NCI-H2029 treated with DMSO at 0.1 percent for 48 hours (cell line): ENCODE measurements around the gene MALL.
"Not testable (repeated sequence)": the region's sequence is repeated elsewhere in the genome, so short reads cannot be mapped to it uniquely, and the experiment has no call there.

Source experiments
- DNase-seq: peaks from one replicate; lab custom pipeline; 2025; lab: John Stamatoyannopoulos, UW

MALL gene

DNA sequence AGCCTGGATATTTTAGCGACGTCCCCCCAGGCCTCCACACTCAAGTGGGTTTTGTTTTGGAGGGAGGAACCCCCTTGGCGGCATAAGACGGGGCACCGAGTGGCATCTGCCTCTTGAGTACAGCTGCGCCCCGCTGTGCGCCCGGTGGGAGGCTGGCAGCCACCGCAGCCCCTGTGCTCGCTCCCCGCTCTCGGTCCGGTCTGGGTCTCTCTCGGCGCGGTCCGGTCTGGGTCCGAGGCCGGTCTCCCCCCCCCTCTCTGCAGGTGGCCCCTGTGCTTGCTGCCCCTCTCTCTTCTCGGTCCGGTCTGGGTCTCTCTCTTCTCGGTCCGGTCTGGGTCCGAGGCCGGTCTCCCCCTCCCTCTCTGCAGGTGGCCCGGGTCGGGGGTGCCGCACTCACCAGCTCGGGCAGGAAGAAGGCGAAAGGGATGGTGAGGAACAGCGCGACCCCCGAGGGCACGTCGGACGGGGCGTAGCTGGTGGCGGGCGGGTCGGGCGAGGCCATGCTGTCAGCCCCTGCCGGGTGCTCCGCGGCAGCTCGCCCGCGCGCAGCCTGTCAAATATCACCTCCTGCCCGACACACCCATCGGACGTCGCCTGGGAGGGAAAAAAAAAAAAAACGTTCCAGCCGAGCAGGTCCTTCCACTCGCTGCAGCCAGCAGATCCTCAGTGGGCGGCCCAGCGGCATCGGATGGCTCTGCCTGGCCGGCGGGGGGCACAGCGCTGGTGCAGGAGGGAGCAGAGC is at the start of gene MALL:
Gene MALL, minus strand, starts transcription at position 532 of the 742 bp plus-strand sequence. Its CDS starts 30 bp downstream, at position 502.
- no peak for DNase-seq

DNA sequence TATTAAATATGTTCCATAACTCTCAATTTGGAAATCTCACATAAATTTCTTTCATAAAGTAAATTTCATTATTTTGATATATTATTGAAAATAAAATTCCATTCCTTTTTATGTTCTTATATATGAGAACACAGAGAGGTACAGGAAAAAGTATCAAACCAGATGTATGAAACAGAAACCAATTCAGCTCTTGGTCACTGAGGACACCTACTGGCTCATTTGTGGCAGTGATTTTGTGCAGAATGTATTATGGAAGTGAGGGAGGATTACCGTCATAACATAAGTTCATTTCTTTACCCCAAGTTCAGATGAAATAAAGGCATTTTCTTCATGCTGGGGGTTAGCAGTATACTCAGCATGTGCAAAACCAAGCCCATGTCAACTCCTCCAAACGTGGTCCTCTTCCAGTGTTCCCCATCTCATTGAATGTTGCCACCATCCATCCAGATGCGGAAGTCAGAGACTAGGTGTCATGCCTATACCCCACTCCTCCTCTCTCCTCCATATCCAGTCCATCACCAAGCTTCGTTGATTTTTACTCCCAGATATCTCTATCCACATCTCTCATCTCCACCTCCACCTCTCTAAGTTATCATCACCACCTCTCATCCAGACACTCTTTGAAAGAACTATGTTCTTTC is 41.7 kb upstream of the MALL start:
- DNase-seq = peak; percentile 57

- DNase-seq = not testable (repeated sequence)
Measured at GRCh38 chr2:110154828-110155227, 39.2 kb upstream of the MALL start.

DNA sequence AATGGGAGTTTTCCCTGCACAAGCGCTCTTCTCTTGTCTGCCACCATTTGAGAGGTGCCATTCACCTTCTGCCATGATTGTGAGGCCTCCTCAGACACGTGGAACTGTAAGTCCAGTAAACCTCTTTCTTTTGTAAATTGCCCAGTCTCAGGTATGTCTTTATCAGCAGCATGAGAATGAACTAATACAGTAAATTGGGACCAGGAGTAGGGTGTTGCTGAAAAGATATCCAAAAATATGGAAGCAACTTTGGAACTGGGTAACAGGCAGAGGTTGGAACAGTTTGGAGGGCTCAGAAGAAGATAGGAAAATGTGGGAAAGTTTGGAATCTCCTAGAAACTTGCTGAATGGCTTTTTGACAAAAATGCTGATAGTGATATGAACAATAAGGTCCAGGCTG is 38.6 kb upstream of the MALL start:
- DNase-seq = not testable (repeated sequence)

DNA sequence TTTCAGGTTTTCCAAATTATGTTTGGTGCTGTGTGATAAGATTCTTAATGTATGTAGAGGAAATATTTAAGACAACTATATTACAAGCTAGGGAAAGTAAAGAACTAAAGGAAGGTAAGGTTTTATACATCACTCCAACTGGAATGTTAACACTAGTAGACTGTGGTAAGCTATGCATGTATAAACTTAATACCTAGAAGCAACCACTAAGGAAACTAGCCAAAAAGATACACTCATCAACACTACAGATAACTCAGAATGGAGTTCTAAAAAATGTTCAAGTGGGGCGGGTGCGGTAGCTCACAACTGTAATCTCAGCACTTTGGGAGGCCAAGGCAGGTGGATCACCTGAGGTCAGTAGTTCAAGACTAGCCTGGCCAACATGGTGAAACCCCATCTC is 37.8 kb upstream of the MALL start:
- DNase-seq = no peak

- DNase-seq = no peak
Measured at GRCh38 chr2:110152943-110153342, 37.3 kb upstream of the MALL start.

GRCh38 chr2:110149330-110150220 is 34.0 kb upstream of the MALL start:
- no peak for DNase-seq

- DNase-seq = no peak
Measured at GRCh38 chr2:110146945-110147332, 31.3 kb upstream of the MALL start.

GRCh38 chr2:110146183-110146944 is 30.7 kb upstream of the MALL start:
- DNase-seq = no peak

DNA sequence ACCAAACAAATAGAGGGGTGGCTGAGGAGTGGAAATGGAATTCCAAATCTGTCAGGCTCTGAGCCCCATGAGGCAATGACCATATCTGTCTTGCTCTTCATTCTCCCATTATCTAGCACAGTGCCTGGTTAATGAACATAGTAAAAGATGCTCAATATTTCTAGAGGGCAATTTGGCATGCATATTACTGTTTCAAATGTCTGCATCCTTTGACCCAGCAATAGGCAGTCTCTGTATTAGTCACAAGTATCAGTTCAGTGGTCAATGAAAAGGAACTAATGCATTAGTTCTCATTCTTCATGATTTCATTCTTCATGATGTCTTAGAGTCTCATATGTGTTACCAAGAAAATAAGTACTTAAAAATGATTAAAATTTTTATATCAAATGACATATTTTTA is 28.4 kb upstream of the MALL start:
- no peak for DNase-seq

GRCh38 chr2:110140401-110140800 is 24.8 kb upstream of the MALL start:
- DNase-seq = no peak

DNA sequence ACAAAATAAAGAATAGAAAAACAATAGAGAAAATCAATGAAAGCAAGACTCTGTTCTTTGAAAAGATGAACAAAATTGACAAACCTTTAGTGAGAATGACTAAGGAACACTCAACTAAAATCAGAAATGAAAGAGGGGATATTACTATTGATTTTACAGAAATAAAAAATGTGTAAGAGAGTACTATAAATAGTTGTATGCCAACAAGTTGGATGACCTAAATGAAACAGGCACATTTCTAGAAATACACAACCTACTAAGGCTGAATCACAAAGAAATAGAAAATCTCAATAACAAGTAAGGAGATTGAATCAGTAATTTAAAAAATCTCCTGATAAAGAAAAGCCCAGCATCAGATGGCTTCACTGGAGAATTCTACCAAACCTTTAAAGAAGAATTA is 18.4 kb upstream of the MALL start:
- no peak for DNase-seq

- DNase-seq = no peak
Measured at GRCh38 chr2:110131166-110131565, 15.5 kb upstream of the MALL start.

DNA sequence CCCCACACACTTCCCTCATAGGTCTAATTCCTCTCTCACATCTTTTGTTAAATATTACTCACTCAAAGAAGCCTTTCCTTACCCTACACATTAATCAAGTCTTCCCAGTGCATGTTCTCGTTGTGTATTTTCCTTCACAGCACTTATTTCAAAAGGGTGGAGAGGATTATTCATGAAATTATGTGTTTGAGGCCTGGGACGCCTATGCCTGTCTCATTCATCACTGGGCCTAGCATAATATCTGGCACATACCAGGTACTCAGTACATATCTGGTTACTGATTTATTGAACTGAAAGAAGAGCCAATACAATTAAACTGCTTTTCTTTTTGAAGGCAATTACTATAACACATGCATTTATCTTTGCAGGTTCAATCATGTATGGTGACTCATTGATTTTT is 15.1 kb upstream of the MALL start:
- DNase-seq = no peak

DNA sequence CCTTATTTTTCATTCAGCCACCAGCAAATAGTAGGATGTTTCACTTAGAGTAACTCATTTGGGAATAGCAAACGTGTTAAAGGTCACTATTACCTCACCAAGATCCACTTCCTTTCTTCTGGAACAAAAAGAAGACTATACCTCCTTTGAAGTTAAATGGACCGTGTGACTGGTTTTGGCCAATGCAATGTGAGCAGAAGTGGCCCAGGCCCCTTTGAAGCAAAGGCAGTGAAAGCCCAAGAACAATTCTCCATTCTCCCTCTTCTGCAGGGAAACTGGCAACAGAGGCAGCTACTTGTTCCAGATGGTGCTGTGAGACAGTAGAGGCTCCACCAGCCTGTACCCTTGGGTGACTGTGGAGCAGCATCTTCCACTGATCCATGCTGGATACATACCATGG is 11.3 kb upstream of the MALL start:
- DNase-seq = no peak

DNA sequence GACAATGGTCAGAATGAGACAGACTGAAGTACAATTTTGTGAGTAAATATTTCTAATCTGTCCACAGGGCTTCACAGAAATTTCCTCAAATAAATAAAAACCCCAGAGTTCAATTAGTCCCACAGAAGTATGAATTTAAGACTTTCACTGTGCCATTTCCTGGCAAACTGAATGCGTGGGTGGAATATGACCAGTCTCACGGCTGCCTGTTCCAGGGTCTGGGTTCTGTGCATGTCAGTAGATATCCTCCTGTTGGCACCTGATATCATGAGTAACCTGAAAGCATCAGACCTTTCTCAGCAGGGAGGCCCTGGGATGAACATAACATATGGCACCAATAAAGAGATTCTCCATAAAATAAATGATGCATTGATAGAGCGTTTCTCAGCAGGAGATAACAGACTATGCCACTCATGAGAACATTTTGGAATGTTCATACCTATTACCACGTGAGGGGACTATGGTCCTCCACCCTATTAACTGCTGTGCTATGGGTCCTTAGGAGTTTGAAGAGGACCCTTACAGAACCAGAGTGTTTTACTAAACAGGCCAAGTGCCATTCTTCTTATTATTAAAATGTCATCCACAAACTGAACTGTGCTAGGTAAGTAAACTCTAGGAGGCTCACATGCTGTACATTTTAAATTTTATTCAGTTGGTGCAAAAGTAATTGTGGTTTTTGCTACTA is 10.6 kb upstream of the MALL start:
- DNase-seq = no peak

- no peak for DNase-seq
Measured at GRCh38 chr2:110124939-110125691, 9.5 kb upstream of the MALL start.

DNA sequence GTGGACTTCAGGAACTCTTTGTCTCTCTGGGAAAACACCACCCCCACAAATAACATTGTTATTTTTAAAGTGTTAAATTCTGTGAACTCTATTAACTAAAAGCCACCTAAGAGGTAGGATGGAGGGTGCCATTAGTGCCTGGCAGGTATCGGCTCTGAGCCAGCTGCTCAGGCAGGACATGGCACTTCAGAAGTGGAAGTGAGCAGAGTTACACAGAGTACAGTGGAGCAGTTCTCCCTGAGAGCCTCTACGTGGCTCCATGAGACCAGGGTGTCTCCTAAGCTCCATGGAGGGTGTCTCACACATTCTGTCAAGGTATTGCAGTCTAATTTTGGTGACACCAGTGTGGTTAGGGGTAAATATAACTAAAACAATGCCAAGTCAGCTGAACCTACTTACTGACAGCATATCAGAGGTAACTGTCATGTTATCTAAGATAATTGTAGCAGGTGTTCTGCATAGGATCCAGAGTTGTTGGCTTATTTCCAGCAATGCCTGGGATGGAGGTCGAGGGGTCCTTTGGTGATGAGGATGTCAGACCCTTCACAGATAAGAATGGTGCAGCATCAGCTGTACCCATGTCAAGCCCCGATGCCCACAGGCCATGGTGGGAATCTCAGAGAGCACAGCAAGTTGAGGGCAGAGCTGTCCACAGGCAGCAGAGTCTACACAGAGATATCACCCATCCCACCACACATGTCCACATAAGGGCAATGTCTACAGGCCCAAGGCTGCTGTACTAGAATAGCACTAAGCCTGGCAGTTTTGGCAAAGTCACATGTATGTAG is 8.6 kb upstream of the MALL start:
- DNase-seq = peak; percentile 40

- DNase-seq = no peak
Measured at GRCh38 chr2:110121592-110121991, 6.0 kb upstream of the MALL start.

DNA sequence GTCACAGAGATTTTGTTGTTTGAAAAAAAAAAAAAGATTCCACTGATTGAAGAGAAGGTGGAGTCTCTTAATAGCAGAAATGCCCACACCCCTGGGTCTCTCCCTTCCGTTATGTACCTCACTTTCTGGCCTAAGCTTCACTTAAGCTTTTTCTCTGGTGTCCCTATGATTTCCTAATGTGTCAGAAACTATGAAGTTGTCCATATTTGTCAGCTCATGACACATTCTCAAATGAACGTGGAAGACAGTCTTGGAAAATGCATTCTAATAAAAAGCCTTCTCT is 5.4 kb upstream of the MALL start:
- DNase-seq = no peak
